WTC11 (cell line): ENCODE results near the gene FGD6.

Source experiments
- ATF2 ChIP-seq: sonication (generic); formaldehyde crosslinking; IDR thresholded peaks from 2 replicates; pipeline ENCODE4 v1.8.1; 2022; ENCODE audit warnings: low read depth, missing genetic modification reagents, borderline replicate concordance
- E2F5 ChIP-seq: sonication (generic); formaldehyde crosslinking; IDR thresholded peaks from 2 replicates; pipeline ENCODE4 v1.8.1; 2022; ENCODE audit warnings: mild to moderate bottlenecking, moderate library complexity, missing genetic modification reagents
- ETV6 ChIP-seq: sonication (generic); formaldehyde crosslinking; IDR thresholded peaks from 2 replicates; pipeline ENCODE4 v1.8.1; 2022; ENCODE audit warnings: mild to moderate bottlenecking, missing genetic modification reagents
- FOXK1 ChIP-seq: sonication (generic); formaldehyde crosslinking; IDR thresholded peaks from 2 replicates; pipeline ENCODE4 v1.8.0; 2022; ENCODE audit warnings: mild to moderate bottlenecking, moderate library complexity, missing genetic modification reagents
- FOXP1 ChIP-seq: sonication (generic); formaldehyde crosslinking; IDR thresholded peaks from 2 replicates; pipeline ENCODE4 v1.8.0; 2022; ENCODE audit warnings: missing genetic modification reagents, mild to moderate bottlenecking, moderate library complexity, borderline replicate concordance
- SP1 ChIP-seq: sonication (generic); formaldehyde crosslinking; conservative IDR thresholded peaks from 2 replicates; pipeline ENCODE4 v1.8.1; 2022; ENCODE audit warnings: missing genetic modification reagents
- TF ChIP-seq, protein P1 (sequence below): sonication (generic); formaldehyde crosslinking; IDR thresholded peaks from 2 replicates; pipeline ENCODE4 v1.8.0; 2022; ENCODE audit warnings: mild to moderate bottlenecking, missing genetic modification reagents
- TF ChIP-seq, protein P2 (sequence below): fragments of 200-600 bp; IDR thresholded peaks from 2 replicates; pipeline ENCODE4 v1.8.0; 2022; ENCODE audit warnings: antibody characterized with exemption
- TF ChIP-seq, protein P3 (sequence below): fragments of 250-450 bp; sonication (Bioruptor Pico); IDR thresholded peaks from 2 replicates; pipeline ENCODE4 v1.9.0; 2021; ENCODE audit warnings: mild to moderate bottlenecking
- TF ChIP-seq, protein P4 (sequence below): sonication (generic); formaldehyde crosslinking; IDR thresholded peaks from 2 replicates; pipeline ENCODE4 v1.8.0; 2022; ENCODE audit warnings: missing genetic modification reagents
- TF ChIP-seq, protein P5 (sequence below): sonication (generic); formaldehyde crosslinking; IDR thresholded peaks from 2 replicates; pipeline ENCODE4 v1.8.1; 2022; ENCODE audit warnings: missing genetic modification reagents, borderline replicate concordance
- TF ChIP-seq, protein P6 (sequence below): sonication (generic); formaldehyde crosslinking; IDR thresholded peaks from 2 replicates; pipeline ENCODE4 v1.8.1; 2023; ENCODE audit warnings: mild to moderate bottlenecking, missing genetic modification reagents, moderate library complexity

- TF ChIP-seq FOXP1 (CRISPR knock-in tag) (no peak), E2F5 (no peak), ATF2 (no peak), FOXK1 (CRISPR knock-in tag) (no peak), ETV6 (CRISPR knock-in tag) (no peak), SP1 (no peak)
- TF ChIP-seq, protein P1, sequence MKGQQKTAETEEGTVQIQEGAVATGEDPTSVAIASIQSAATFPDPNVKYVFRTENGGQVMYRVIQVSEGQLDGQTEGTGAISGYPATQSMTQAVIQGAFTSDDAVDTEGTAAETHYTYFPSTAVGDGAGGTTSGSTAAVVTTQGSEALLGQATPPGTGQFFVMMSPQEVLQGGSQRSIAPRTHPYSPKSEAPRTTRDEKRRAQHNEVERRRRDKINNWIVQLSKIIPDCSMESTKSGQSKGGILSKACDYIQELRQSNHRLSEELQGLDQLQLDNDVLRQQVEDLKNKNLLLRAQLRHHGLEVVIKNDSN (CRISPR knock-in tag), result no peak
- TF ChIP-seq, protein P2, sequence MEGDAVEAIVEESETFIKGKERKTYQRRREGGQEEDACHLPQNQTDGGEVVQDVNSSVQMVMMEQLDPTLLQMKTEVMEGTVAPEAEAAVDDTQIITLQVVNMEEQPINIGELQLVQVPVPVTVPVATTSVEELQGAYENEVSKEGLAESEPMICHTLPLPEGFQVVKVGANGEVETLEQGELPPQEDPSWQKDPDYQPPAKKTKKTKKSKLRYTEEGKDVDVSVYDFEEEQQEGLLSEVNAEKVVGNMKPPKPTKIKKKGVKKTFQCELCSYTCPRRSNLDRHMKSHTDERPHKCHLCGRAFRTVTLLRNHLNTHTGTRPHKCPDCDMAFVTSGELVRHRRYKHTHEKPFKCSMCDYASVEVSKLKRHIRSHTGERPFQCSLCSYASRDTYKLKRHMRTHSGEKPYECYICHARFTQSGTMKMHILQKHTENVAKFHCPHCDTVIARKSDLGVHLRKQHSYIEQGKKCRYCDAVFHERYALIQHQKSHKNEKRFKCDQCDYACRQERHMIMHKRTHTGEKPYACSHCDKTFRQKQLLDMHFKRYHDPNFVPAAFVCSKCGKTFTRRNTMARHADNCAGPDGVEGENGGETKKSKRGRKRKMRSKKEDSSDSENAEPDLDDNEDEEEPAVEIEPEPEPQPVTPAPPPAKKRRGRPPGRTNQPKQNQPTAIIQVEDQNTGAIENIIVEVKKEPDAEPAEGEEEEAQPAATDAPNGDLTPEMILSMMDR, result no peak
- TF ChIP-seq, protein P3, sequence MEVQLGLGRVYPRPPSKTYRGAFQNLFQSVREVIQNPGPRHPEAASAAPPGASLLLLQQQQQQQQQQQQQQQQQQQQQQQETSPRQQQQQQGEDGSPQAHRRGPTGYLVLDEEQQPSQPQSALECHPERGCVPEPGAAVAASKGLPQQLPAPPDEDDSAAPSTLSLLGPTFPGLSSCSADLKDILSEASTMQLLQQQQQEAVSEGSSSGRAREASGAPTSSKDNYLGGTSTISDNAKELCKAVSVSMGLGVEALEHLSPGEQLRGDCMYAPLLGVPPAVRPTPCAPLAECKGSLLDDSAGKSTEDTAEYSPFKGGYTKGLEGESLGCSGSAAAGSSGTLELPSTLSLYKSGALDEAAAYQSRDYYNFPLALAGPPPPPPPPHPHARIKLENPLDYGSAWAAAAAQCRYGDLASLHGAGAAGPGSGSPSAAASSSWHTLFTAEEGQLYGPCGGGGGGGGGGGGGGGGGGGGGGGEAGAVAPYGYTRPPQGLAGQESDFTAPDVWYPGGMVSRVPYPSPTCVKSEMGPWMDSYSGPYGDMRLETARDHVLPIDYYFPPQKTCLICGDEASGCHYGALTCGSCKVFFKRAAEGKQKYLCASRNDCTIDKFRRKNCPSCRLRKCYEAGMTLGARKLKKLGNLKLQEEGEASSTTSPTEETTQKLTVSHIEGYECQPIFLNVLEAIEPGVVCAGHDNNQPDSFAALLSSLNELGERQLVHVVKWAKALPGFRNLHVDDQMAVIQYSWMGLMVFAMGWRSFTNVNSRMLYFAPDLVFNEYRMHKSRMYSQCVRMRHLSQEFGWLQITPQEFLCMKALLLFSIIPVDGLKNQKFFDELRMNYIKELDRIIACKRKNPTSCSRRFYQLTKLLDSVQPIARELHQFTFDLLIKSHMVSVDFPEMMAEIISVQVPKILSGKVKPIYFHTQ (CRISPR knock-in tag), result no peak
- TF ChIP-seq, protein P4, sequence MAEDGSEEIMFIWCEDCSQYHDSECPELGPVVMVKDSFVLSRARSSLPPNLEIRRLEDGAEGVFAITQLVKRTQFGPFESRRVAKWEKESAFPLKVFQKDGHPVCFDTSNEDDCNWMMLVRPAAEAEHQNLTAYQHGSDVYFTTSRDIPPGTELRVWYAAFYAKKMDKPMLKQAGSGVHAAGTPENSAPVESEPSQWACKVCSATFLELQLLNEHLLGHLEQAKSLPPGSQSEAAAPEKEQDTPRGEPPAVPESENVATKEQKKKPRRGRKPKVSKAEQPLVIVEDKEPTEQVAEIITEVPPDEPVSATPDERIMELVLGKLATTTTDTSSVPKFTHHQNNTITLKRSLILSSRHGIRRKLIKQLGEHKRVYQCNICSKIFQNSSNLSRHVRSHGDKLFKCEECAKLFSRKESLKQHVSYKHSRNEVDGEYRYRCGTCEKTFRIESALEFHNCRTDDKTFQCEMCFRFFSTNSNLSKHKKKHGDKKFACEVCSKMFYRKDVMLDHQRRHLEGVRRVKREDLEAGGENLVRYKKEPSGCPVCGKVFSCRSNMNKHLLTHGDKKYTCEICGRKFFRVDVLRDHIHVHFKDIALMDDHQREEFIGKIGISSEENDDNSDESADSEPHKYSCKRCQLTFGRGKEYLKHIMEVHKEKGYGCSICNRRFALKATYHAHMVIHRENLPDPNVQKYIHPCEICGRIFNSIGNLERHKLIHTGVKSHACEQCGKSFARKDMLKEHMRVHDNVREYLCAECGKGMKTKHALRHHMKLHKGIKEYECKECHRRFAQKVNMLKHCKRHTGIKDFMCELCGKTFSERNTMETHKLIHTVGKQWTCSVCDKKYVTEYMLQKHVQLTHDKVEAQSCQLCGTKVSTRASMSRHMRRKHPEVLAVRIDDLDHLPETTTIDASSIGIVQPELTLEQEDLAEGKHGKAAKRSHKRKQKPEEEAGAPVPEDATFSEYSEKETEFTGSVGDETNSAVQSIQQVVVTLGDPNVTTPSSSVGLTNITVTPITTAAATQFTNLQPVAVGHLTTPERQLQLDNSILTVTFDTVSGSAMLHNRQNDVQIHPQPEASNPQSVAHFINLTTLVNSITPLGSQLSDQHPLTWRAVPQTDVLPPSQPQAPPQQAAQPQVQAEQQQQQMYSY (CRISPR knock-in tag), result no peak
- TF ChIP-seq, protein P5, sequence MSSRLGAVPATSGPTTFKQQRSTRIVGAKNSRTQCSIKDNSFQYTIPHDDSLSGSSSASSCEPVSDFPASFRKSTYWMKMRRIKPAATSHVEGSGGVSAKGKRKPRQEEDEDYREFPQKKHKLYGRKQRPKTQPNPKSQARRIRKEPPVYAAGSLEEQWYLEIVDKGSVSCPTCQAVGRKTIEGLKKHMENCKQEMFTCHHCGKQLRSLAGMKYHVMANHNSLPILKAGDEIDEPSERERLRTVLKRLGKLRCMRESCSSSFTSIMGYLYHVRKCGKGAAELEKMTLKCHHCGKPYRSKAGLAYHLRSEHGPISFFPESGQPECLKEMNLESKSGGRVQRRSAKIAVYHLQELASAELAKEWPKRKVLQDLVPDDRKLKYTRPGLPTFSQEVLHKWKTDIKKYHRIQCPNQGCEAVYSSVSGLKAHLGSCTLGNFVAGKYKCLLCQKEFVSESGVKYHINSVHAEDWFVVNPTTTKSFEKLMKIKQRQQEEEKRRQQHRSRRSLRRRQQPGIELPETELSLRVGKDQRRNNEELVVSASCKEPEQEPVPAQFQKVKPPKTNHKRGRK (CRISPR knock-in tag), result no peak
- TF ChIP-seq, protein P6, sequence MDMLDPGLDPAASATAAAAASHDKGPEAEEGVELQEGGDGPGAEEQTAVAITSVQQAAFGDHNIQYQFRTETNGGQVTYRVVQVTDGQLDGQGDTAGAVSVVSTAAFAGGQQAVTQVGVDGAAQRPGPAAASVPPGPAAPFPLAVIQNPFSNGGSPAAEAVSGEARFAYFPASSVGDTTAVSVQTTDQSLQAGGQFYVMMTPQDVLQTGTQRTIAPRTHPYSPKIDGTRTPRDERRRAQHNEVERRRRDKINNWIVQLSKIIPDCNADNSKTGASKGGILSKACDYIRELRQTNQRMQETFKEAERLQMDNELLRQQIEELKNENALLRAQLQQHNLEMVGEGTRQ (CRISPR knock-in tag), result no peak
Measured at GRCh38 chr12:95055057-95055456, 162.2 kb downstream of the FGD6 start.
